Prostate gland (tissue), 2 donors: ENCODE results near the gene TMEM234. TPM values are rescaled to one million over a fixed set of nuclear protein-coding genes. Genes with fewer than 3 reads are reported as not detected.
A peak's percentile ranks its signal among the peaks of the same experiment; 100 is the strongest.

Experiments
- DNase-seq: peaks from one replicate; pipeline ENCODE4 v3.0.0-alpha.2; 2019; ENCODE audit warnings: low spot score
- H3K27ac ChIP-seq, 2 donors: fragments of 200-600 bp; sonication (generic); 2 replicates each; pipeline ENCODE4 v1.5.1; 2017 to 2019
- H3K27me3 ChIP-seq: fragments of 200-600 bp; sonication (generic); replicated peaks from 2 replicates; pipeline ENCODE4 v1.5.1; 2019; ENCODE audit not compliant: insufficient read depth
- H3K36me3 ChIP-seq, 2 donors: fragments of 200-600 bp; sonication (generic); 1 replicate in 1 of 2; 2 replicates in 1 of 2; pipeline versions ENCODE4 v1.5.1 to v1.8.1; 2017 to 2019
- H3K4me1 ChIP-seq: fragments of 200-600 bp; sonication (generic); replicated peaks from 2 replicates; pipeline ENCODE4 v1.5.1; 2019
- H3K4me3 ChIP-seq, 2 donors: fragments of 200-600 bp; sonication (generic); 2 replicates each; pipeline ENCODE4 v1.5.1; 2017 to 2019
- H3K9me3 ChIP-seq: fragments of 200-600 bp; sonication (generic); 2 replicates; pipeline ENCODE4 v1.5.1; 2017
- CTCF ChIP-seq, 4 experiments: fragments of 200-600 bp in 2 of 4; fragments of 450-650 bp in 2 of 4; sonication (generic) in 2 of 4; IDR thresholded peaks; 1 replicate in 3 of 4; 2 replicates in 1 of 4; pipeline ENCODE4 v1.5.1; 2016 to 2019; ENCODE audit warnings: antibody characterized with exemption in 4 of 4, mild to moderate bottlenecking in 2 of 4, moderate library complexity in 2 of 4
- POLR2A ChIP-seq: fragments of 450-650 bp; IDR thresholded peaks from one replicate; pipeline ENCODE4 v1.6.1; 2016; ENCODE audit warnings: antibody characterized with exemption, mild to moderate bottlenecking
- POLR2AphosphoS5 ChIP-seq: sonication (generic); formaldehyde crosslinking; IDR thresholded peaks from one replicate; pipeline ENCODE4 v1.6.1; 2017; ENCODE audit warnings: antibody characterized with exemption
- WGBS: methylation state at CpG from one replicate; pipeline ENCODE4 v1.1.5; 2018; 5-methylcytosine and 5-hydroxymethylcytosine counted together
- intact Hi-C: fragments of 100-400 bp; cut with DNase I; formaldehyde crosslinking; loops from one replicate; pipeline ENCODE4 v1.14.2; 2022
- total RNA-seq, 2 donors: library from RNA; depleted of rRNA; stranded (reverse); fragments of >200 nt; gene quantifications; one replicate each; pipeline ENCODE4 v1.1.0, GENCODE V29; 2016

Gene TMEM234
- total RNA-seq, 2 donors from 2014 or later = 17.9 to 31.7 TPM

GRCh38 chr1:32199717-32200072, 22.5 kb downstream of the TMEM234 start:
- no peaks in the 10 kb centered on the region for H3K27me3 ChIP-seq
- TF ChIP-seq CTCF (IDR thresholded peaks at IDR 0.05) = no peak
- H3K4me1 ChIP-seq = peaks cover 4% of the 10 kb centered on the region
- peaks cover 8 to 12% of the 10 kb centered on the region in 2 donors for H3K36me3 ChIP-seq
- H3K9me3 ChIP-seq = no peaks in the 10 kb centered on the region
- H3K4me3 ChIP-seq = no peak overlapping the region
- intact Hi-C loops = no loop called here
- 15% methylated on average over 6 of the region's 6 CpGs for WGBS
- DNase-seq = no peak
- H3K27ac ChIP-seq = peak overlapping the region; percentile 75

- peak overlapping the region; percentile 75 for H3K27ac ChIP-seq
Measured at GRCh38 chr1:32199043-32199716, 23.0 kb downstream of the TMEM234 start.

GRCh38 chr1:32198237-32199042, 23.7 kb downstream of the TMEM234 start:
- intact Hi-C loops = no loop called here
- no peaks in the 10 kb centered on the region for H3K9me3 ChIP-seq
- 81% methylated on average over 3 of the region's 3 CpGs for WGBS
- no peak overlapping the region for H3K4me3 ChIP-seq
- TF ChIP-seq CTCF (IDR thresholded peaks at IDR 0.05) (no peak), POLR2A (no peak), POLR2AphosphoS5 (no peak)
- H3K36me3 ChIP-seq = peaks cover 15 to 19% of the 10 kb centered on the region in 2 donors
- H3K4me1 ChIP-seq = peaks cover 4% of the 10 kb centered on the region
- no peak for DNase-seq
- no peak overlapping the region for H3K27ac ChIP-seq
- H3K27me3 ChIP-seq = no peaks in the 10 kb centered on the region

More at GRCh38 chr1:32199043-32199716, 23.0 kb downstream of the TMEM234 start:
- intact Hi-C loops = no loop called here
- no peak overlapping the region for H3K4me3 ChIP-seq
- no peak for TF ChIP-seq POLR2AphosphoS5
- no peak for TF ChIP-seq POLR2A
- TF ChIP-seq CTCF (IDR thresholded peaks at IDR 0.05) = no peak
- H3K4me1 ChIP-seq = peaks cover 4% of the 10 kb centered on the region
- H3K27me3 ChIP-seq = no peaks in the 10 kb centered on the region
- 50% methylated on average over 4 of the region's 4 CpGs for WGBS
- no peak for DNase-seq
- H3K9me3 ChIP-seq = no peaks in the 10 kb centered on the region
- H3K36me3 ChIP-seq = peaks cover 11 to 17% of the 10 kb centered on the region in 2 donors

- 71% methylated on average over 6 of the region's 6 CpGs for WGBS
- no peaks in the 10 kb centered on the region for H3K27me3 ChIP-seq
- H3K4me1 ChIP-seq = peaks cover 4% of the 10 kb centered on the region
- TF ChIP-seq POLR2A = no peak
- no peak for TF ChIP-seq CTCF (IDR thresholded peaks at IDR 0.05)
- no peak for TF ChIP-seq POLR2AphosphoS5
- intact Hi-C loops = no loop called here
- H3K36me3 ChIP-seq = peaks cover 18 to 24% of the 10 kb centered on the region in 2 donors
- no peak overlapping the region for H3K4me3 ChIP-seq
- no peaks in the 10 kb centered on the region for H3K9me3 ChIP-seq
- H3K27ac ChIP-seq = no peak overlapping the region
- DNase-seq = no peak
Measured at GRCh38 chr1:32197837-32198236, 24.3 kb downstream of the TMEM234 start.

- WGBS = 74% methylated on average over 1 of the region's 1 CpG
Measured at GRCh38 chr1:32197074-32197473, 25.1 kb downstream of the TMEM234 start.

More at GRCh38 chr1:32197074-32197473, 25.1 kb downstream of the TMEM234 start:
- Histone ChIP-seq H3K36me3 (peaks cover 19 to 32% of the 10 kb centered on the region in 2 donors), H3K4me1 (peaks cover 4% of the 10 kb centered on the region), H3K27me3 (no peaks in the 10 kb centered on the region), H3K9me3 (no peaks in the 10 kb centered on the region), H3K4me3 (no peak overlapping the region), H3K27ac (no peak overlapping the region)
- no peak for DNase-seq
- no peak for TF ChIP-seq CTCF (IDR thresholded peaks at IDR 0.05)
- no peak for TF ChIP-seq POLR2A
- intact Hi-C loops = no loop called here
